ENCODE data around the gene KRT31.

KRT31 gene

DNA sequence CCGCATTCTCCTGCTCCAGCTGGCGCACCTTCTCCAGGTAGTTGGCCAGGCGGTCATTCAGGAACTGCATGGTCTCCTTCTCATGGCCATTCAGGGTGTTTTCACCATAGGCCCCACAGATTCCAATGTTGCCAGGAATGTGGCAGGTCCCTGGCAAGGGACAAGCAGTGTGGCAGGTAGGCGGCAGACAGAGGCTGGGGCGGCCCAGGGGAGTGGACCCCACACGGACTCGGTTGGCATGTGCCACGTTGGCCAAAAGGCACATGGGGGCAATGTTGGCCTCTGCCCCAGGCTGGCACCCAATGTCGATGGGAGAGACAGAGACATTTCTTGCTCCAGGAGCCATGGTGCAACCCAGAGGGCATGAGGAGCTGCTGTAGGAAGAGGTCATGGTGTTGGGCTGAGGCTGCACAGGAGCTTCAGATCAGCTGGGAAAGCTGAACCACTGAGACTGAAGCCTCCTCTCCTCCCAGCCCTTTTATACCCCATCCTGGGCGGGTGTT, 43.2 kb upstream of the KRT31 start, which contains the start of gene KRT38:
Gene KRT38 (minus strand): TSS at position 453 of the 503 bp plus-strand sequence. CDS start 62 bp downstream, at position 391.
- no peak for TF ChIP-seq CTCF (IDR thresholded peaks at IDR 0.05; ENCODE audit: low read depth, low read length, missing control alignments)
- Histone ChIP-seq H3K36me3 (replicated peaks) (no peaks in the 10 kb centered on the region), H3K4me3 (ENCODE audit: low read depth, low read length) (no peak within 1 kb of the TSS), H3K27ac (no peak within 1 kb of the TSS), H3K27me3 (replicated peaks) (no peaks in the 10 kb centered on the region)
- in situ Hi-C loops (cut with HindIII; ENCODE audit: low pct_ligation_motif_present, low sequenced_read_pairs), result no loop called here
- DNase-seq, result no peak

GRCh38 chr17:41439375-41439774, 42.0 kb upstream of the KRT31 start:
- in situ Hi-C loops (cut with HindIII; ENCODE audit: low pct_ligation_motif_present, low sequenced_read_pairs), result no loop called here
- H3K27ac ChIP-seq, result no peak overlapping the region
- H3K4me3 ChIP-seq (ENCODE audit: low read depth, low read length), result no peak overlapping the region
- TF ChIP-seq CTCF (IDR thresholded peaks at IDR 0.05; ENCODE audit: low read depth, low read length, missing control alignments), result no peak
- no peaks in the 10 kb centered on the region for H3K36me3 ChIP-seq (replicated peaks)
- H3K27me3 ChIP-seq (replicated peaks), result no peaks in the 10 kb centered on the region
- no peak for DNase-seq

DNA sequence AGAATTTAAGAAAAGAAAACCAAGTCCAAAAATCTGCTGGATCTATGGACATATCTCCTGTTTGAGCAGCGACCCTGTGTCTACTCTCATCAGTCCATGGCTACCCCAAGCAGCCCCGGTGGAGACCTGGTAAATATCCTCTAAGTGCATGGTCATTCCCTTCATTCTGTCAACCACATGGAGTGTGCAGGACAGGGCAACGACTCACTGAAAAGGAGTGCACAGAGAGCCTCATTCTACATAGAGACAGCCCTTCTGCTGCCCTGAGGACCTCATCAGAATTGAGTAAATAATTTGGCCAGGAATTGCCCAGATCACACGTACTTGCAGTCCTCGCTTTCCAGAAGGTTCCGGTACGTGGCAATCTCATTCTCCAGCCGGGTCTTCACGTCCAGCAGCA, 40.4 kb upstream of the KRT31 start:
- DNase-seq, result no peak
- in situ Hi-C loops (cut with HindIII; ENCODE audit: low pct_ligation_motif_present, low sequenced_read_pairs), result no loop called here
- Histone ChIP-seq H3K27me3 (replicated peaks) (no peaks in the 10 kb centered on the region), H3K27ac (no peak overlapping the region), H3K4me3 (ENCODE audit: low read depth, low read length) (no peak overlapping the region), H3K36me3 (replicated peaks) (no peaks in the 10 kb centered on the region)
- TF ChIP-seq CTCF (IDR thresholded peaks at IDR 0.05; ENCODE audit: low read depth, low read length, missing control alignments), result no peak

GRCh38 chr17:41437254-41437653, 39.8 kb upstream of the KRT31 start:
- DNase-seq, result no peak
- no peaks in the 10 kb centered on the region for H3K36me3 ChIP-seq (replicated peaks)
- no peak for TF ChIP-seq CTCF (IDR thresholded peaks at IDR 0.05; ENCODE audit: low read depth, low read length, missing control alignments)
- H3K27me3 ChIP-seq (replicated peaks), result no peaks in the 10 kb centered on the region
- no peak overlapping the region for H3K4me3 ChIP-seq (ENCODE audit: low read depth, low read length)
- in situ Hi-C loops (cut with HindIII; ENCODE audit: low pct_ligation_motif_present, low sequenced_read_pairs), result no loop called here
- no peak overlapping the region for H3K27ac ChIP-seq

DNA sequence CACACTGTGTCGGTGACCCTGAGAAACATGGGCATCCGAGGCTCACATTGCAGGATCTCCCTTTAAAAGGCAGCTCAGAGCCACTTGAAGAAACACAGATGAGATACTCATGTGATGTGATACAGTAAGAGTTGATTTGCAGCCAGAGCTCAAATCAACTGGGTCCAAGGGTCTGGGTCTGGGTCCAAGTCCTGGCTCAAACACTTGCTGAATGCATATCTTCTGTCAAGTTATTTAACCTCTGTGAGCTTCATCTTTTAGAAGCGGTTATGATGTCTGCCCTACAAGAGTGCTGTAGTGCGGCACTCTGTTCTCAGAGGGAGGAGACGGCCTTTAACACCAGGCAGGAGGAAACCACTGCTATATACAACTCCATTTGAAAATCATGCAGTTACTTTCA, 37.0 kb upstream of the KRT31 start:
- TF ChIP-seq CTCF (IDR thresholded peaks at IDR 0.05; ENCODE audit: low read depth, low read length, missing control alignments), result no peak
- Histone ChIP-seq H3K36me3 (replicated peaks) (no peaks in the 10 kb centered on the region), H3K4me3 (ENCODE audit: low read depth, low read length) (no peak overlapping the region), H3K27ac (no peak overlapping the region), H3K27me3 (replicated peaks) (no peaks in the 10 kb centered on the region)
- no peak for DNase-seq
- in situ Hi-C loops (cut with HindIII; ENCODE audit: low pct_ligation_motif_present, low sequenced_read_pairs), result no loop called here

- no peak for TF ChIP-seq CTCF (IDR thresholded peaks at IDR 0.05; ENCODE audit: low read depth, low read length, missing control alignments)
- DNase-seq, result no peak
- Histone ChIP-seq H3K27ac (no peak overlapping the region), H3K27me3 (replicated peaks) (no peaks in the 10 kb centered on the region), H3K4me3 (ENCODE audit: low read depth, low read length) (no peak overlapping the region), H3K36me3 (replicated peaks) (no peaks in the 10 kb centered on the region)
- in situ Hi-C loops (cut with HindIII; ENCODE audit: low pct_ligation_motif_present, low sequenced_read_pairs), result no loop called here
These were observed 36.6 kb upstream of the KRT31 start for GRCh38 chr17:41434005-41434404.

All from brain microvascular endothelial cell (primary cell).